HEK293 (cell line): ENCODE results near the gene WDR20.

Experiments used
- CTCF ChIP-seq: fragments of 450-650 bp; formaldehyde crosslinking; IDR thresholded peaks from 2 replicates; pipeline ENCODE4 v1.5.1; 2016; ENCODE audit warnings: missing biosample characterization, missing genetic modification characterization
- OSR2 ChIP-seq: fragments of 450-650 bp; formaldehyde crosslinking; IDR thresholded peaks from 2 replicates; pipeline ENCODE4 v1.5.1; 2016; ENCODE audit warnings: missing biosample characterization, missing genetic modification characterization
- PRDM4 ChIP-seq: fragments of 450-650 bp; formaldehyde crosslinking; IDR thresholded peaks from 2 replicates; pipeline ENCODE4 v1.5.1; 2017; ENCODE audit warnings: missing biosample characterization, missing genetic modification characterization
- REST ChIP-seq: fragments of 450-650 bp; formaldehyde crosslinking; IDR thresholded peaks from 2 replicates; pipeline ENCODE4 v1.5.1; 2016; ENCODE audit warnings: missing biosample characterization, missing genetic modification characterization
- YY1 ChIP-seq: fragments of 450-650 bp; formaldehyde crosslinking; IDR thresholded peaks from 2 replicates; pipeline ENCODE4 v1.5.1; 2018; ENCODE audit warnings: missing biosample characterization, missing genetic modification characterization
- ZNF335 ChIP-seq: fragments of 450-650 bp; formaldehyde crosslinking; conservative IDR thresholded peaks from 2 replicates; pipeline ENCODE4 v1.5.1; 2016; ENCODE audit warnings: missing biosample characterization, missing genetic modification characterization
- ZNF521 ChIP-seq: fragments of 450-650 bp; formaldehyde crosslinking; IDR thresholded peaks from 2 replicates; pipeline ENCODE4 v1.5.1; 2017; ENCODE audit warnings: missing biosample characterization, mild to moderate bottlenecking, missing genetic modification characterization
- ZNF639 ChIP-seq: fragments of 450-650 bp; formaldehyde crosslinking; IDR thresholded peaks from 2 replicates; pipeline ENCODE4 v1.5.1; 2016; ENCODE audit warnings: missing biosample characterization, missing genetic modification characterization
- ZNF658 ChIP-seq: fragments of 450-650 bp; formaldehyde crosslinking; IDR thresholded peaks from 2 replicates; pipeline ENCODE4; 2016; ENCODE audit warnings: missing biosample characterization, missing genetic modification characterization

GRCh38 chr14:102218688-102219087, 79.0 kb downstream of the WDR20 start:
- no peak for TF ChIP-seq OSR2 (tag by site-specific recombination)
- TF ChIP-seq CTCF (tag by site-specific recombination): no peak
- TF ChIP-seq ZNF658: no peak
- TF ChIP-seq PRDM4 (tag by site-specific recombination): no peak
- TF ChIP-seq YY1 (tag by site-specific recombination): no peak
- no peak for TF ChIP-seq ZNF335 (tag by site-specific recombination)
- no peak for TF ChIP-seq REST (tag by site-specific recombination)
- no peak for TF ChIP-seq ZNF639 (tag by site-specific recombination)
- no peak for TF ChIP-seq ZNF521 (tag by site-specific recombination)
